Endothelial cell (in vitro differentiated cells): Measurements from ENCODE around the gene KIAA2012. TPM values are rescaled to one million over a fixed set of nuclear protein-coding genes. Genes with fewer than 3 reads are reported as not detected.

ENCODE experiments used
- DNase-seq: peaks from one replicate; pipeline ENCODE4 v3.0.0; 2021; ENCODE audit warnings: low spot score
- H3K27ac Mint-ChIP-seq: one replicate; pipeline ENCODE4 v1.8.0; 2021; ENCODE audit warnings: mixed read lengths, inconsistent platforms; ENCODE audit not compliant: unreplicated experiment
- H3K27me3 Mint-ChIP-seq: one replicate; pipeline ENCODE4 v1.8.0; 2021; ENCODE audit warnings: mild to moderate bottlenecking, moderate library complexity, mixed read lengths, inconsistent platforms; ENCODE audit not compliant: unreplicated experiment
- H3K36me3 Mint-ChIP-seq: one replicate; pipeline ENCODE4 v1.8.0; 2021; ENCODE audit warnings: mild to moderate bottlenecking, low read depth, mixed read lengths, inconsistent platforms; ENCODE audit not compliant: unreplicated experiment
- H3K4me1 Mint-ChIP-seq: one replicate; pipeline ENCODE4 v1.8.0; 2021; ENCODE audit warnings: mild to moderate bottlenecking, mixed read lengths, inconsistent platforms; ENCODE audit not compliant: unreplicated experiment
- H3K4me3 Mint-ChIP-seq: one replicate; pipeline ENCODE4 v1.8.0; 2021; ENCODE audit warnings: mild to moderate bottlenecking, mixed read lengths, inconsistent platforms; ENCODE audit not compliant: unreplicated experiment
- H3K9me3 Mint-ChIP-seq: one replicate; pipeline ENCODE4 v1.8.0; 2021; ENCODE audit warnings: mixed read lengths, inconsistent platforms; ENCODE audit not compliant: unreplicated experiment
- CTCF ChIP-seq: fragments of 200-600 bp; sonication (generic); IDR thresholded peaks from one replicate; pipeline ENCODE4 v1.5.0; 2021; ENCODE audit warnings: antibody characterized with exemption; ENCODE audit not compliant: unreplicated experiment
- total RNA-seq: library from RNA; stranded (reverse); fragmentation: NEBNext Ultra II Directional; extraction: Animal tissue kit (Norgen Biotek cat#: 25700); gene quantifications from one replicate; pipeline ENCODE4 v1.2.1, GENCODE V29; 2021; ENCODE audit not compliant: unreplicated experiment

The KIAA2012 gene
- total RNA-seq, 1 donor from 2014 or later = 0.08 TPM

GRCh38 chr2:202056611-202057010 lies 16.4 kb upstream of the KIAA2012 start:
- no peak for TF ChIP-seq CTCF
- Mint-ChIP-seq H3K4me3 (no peak overlapping the region), H3K27ac (no peak overlapping the region), H3K36me3 (no peaks in the 10 kb centered on the region), H3K9me3 (no peaks in the 10 kb centered on the region), H3K27me3 (no peaks in the 10 kb centered on the region), H3K4me1 (peaks cover 2% of the 10 kb centered on the region)
- no peak for DNase-seq

GRCh38 chr2:202060218-202060617 lies 12.8 kb upstream of the KIAA2012 start:
- no peak for DNase-seq
- peak; percentile 53 for TF ChIP-seq CTCF
- no peaks in the 10 kb centered on the region for H3K36me3 Mint-ChIP-seq
- no peak overlapping the region for H3K27ac Mint-ChIP-seq
- H3K27me3 Mint-ChIP-seq = no peaks in the 10 kb centered on the region
- peaks cover under 1% of the 10 kb centered on the region for H3K4me1 Mint-ChIP-seq
- H3K9me3 Mint-ChIP-seq = no peaks in the 10 kb centered on the region
- no peak overlapping the region for H3K4me3 Mint-ChIP-seq

- no peak overlapping the region for H3K4me3 Mint-ChIP-seq
- DNase-seq = no peak
- no peak overlapping the region for H3K27ac Mint-ChIP-seq
- peaks cover 5% of the 10 kb centered on the region for H3K4me1 Mint-ChIP-seq
- H3K36me3 Mint-ChIP-seq = no peaks in the 10 kb centered on the region
- no peaks in the 10 kb centered on the region for H3K9me3 Mint-ChIP-seq
- no peak for TF ChIP-seq CTCF
- no peaks in the 10 kb centered on the region for H3K27me3 Mint-ChIP-seq
These were observed 11.4 kb upstream of the KIAA2012 start for GRCh38 chr2:202061695-202062094.

- peaks cover 5% of the 10 kb centered on the region for H3K4me1 Mint-ChIP-seq
- no peaks in the 10 kb centered on the region for H3K27me3 Mint-ChIP-seq
- TF ChIP-seq CTCF = no peak
- no peak for DNase-seq
- H3K27ac Mint-ChIP-seq = no peak overlapping the region
- no peaks in the 10 kb centered on the region for H3K9me3 Mint-ChIP-seq
- H3K36me3 Mint-ChIP-seq = no peaks in the 10 kb centered on the region
- H3K4me3 Mint-ChIP-seq = no peak overlapping the region
These were observed 8.7 kb upstream of the KIAA2012 start for GRCh38 chr2:202064171-202064880.

- no peak overlapping the region for H3K4me3 Mint-ChIP-seq
- DNase-seq = no peak
- peaks cover 5% of the 10 kb centered on the region for H3K4me1 Mint-ChIP-seq
- H3K27ac Mint-ChIP-seq = no peak overlapping the region
- no peaks in the 10 kb centered on the region for H3K9me3 Mint-ChIP-seq
- H3K36me3 Mint-ChIP-seq = no peaks in the 10 kb centered on the region
- no peak for TF ChIP-seq CTCF
- H3K27me3 Mint-ChIP-seq = no peaks in the 10 kb centered on the region
These were observed 8.2 kb upstream of the KIAA2012 start for GRCh38 chr2:202064881-202065230.
